ENCODE measurements around the gene SRSF12. TPM values are rescaled to one million over a fixed set of nuclear protein-coding genes. Genes with fewer than 3 reads are reported as not detected.

SRSF12 gene
- polyA plus RNA-seq (ENCODE audit: insufficient read length in 12 of 12) = 1 to 10 TPM in 10 of 12 donors, not detected in 2; 2.7 to 5.6 (median 4.0) TPM
- long read RNA-seq, donor 1 = 0 reads
- long read RNA-seq, donor 2, partial matches to known transcripts = 0 of 13 reads
- long read RNA-seq, donor 2, other reads (novel, unspliced or antisense) = 13 of 13 reads
- long read RNA-seq, donor 3 = 0 reads
- long read RNA-seq, donor 4 = 0 reads
- long read RNA-seq, donor 5 = 0 reads
- long read RNA-seq, donor 6 = 0 reads
- long read RNA-seq, donor 7 = 0 reads
- long read RNA-seq, donor 8, partial matches to known transcripts = 48 of 70 reads
- long read RNA-seq, donor 8, other reads (novel, unspliced or antisense) = 22 of 70 reads
- long read RNA-seq, donor 9 = 0 reads
- long read RNA-seq, donor 10 = 0 reads
- long read RNA-seq, donor 11, partial matches to known transcripts = 0 of 1 reads
- long read RNA-seq, donor 11, other reads (novel, unspliced or antisense) = 0 of 1 reads

DNA sequence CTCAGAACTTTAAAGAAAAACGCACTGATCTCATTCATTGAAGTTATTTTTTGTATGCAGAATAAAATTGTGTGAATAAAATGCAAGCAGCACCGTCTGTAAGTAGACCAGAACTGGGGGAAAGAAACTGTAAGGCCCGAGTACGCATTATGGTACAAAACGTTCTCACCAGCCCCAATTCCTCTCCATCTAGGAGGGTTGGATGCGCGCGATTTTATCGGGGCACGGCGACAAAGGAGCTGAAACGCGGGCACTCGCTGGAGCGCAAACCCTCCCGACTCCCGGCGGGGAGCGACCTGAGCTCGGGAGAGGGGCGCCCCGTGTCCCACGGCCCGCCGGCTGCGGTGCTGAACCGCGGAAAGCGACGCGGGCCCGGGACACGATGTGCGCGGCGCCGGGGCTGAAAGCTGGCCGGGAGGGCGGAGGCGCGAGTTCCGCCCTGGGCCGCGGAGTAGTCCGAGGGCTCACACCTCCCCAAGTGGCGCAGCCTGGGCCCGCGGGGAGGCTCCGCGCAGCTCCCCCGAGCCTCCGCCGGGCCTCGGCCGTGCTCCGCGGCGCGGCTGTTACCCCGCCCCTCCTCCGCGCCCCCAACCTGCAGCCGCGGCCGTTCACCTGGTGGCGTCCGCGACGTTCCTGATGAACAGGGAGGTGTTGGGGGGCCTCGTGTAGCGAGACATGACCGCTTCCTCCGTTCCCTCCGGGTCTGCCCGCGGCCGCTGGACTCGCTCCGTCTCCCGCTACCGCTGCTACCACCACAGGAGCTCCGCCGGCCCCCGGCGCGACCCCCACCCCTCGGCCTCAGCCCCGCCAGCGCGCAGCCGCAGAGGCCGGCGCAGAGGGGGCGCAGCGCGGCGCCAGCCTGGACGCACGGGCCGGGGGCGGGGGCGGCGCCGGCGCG, at the start of gene SRSF12:
Gene SRSF12, minus strand, starts transcription at position 861 of the 898 bp plus-strand sequence. Its CDS starts 184 bp downstream, at position 677.
- peak; percentile 30 for DNase-seq

DNA sequence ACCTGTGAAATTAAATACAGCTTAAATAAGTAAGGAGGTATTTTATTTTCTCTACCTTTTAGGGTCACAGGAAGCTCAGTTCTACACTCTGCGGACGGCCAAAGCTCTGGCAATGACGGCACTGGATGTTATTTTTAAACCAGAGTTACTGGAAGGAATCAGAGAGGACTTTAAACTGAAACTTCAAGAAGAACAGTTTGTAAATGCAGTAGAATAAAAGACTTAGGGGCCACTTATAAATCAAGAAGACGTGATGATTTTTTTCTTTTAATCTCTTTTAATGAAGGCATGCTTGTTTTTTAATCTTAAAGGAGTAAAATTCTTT, 44.1 kb upstream of the SRSF12 start:
- DNase-seq = peak; percentile 42

DNA sequence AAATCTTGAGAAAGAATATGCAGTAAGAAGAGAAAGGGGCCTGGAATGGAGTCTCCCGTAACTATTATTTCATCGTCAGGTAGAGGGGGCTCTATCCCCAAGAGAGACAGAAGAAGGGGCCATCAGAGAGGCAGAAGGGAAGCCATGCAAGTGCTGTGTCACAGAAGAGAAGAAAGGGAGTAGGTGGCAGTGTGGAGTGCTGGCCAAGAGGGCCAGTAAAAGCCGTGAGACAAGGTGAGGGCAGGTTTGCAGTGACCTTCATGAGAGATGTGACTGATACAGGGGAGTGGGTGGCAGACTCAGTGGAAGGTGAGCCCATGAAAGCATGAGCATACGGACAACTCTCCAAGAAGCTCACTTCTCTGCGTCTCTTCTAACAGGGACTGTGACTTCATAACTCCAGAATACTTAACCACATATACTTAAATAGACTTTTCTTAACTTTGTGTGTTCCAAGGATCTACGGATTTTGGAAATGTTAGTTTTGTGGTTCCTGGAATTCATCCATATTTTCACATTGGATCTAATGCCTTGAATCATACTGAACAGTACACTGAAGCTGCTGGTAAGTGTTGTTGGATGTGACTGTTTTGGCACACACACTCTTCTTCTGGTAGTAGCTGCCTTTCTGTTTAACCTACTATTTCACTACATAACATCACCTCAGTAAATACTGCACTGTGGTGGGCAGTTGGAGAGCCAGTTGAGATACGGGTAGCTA, 43.6 kb upstream of the SRSF12 start:
- peak; percentile 24 for DNase-seq

DNA sequence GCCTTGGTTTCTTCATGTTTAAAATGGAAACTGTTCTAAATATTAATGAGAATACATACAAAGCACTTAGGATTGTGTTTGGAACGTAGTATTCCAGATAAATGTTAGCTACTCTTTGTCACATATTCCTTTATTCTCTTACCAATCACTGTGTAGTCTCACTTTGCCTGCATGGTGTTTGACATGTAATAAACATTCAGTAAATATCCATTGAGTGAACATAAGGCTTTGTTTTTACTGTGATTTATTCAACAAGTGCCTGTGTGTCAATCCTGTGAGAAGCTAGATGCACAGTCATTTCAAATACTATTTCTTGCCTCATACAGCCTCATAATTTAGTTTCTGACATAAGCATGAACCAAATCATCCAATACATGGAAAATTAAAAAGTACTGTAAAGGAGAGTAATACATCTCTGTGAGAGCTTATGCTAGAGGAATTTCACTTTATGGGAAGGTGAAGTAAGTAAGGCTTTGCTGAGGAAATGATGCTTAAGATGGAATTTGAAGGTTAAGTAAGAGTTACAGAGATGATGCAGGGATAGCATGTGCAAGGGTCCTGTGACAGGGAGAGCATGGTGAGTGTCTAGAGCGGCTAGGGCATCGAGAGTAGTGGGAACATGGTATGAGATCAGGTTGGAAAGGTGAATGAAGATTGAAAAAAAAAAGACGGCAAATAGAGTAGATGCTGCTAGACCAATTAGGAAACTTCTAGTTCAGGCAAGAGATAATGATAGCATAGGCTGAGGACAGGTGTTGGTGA, 42.6 kb upstream of the SRSF12 start:
- DNase-seq = no peak

DNA sequence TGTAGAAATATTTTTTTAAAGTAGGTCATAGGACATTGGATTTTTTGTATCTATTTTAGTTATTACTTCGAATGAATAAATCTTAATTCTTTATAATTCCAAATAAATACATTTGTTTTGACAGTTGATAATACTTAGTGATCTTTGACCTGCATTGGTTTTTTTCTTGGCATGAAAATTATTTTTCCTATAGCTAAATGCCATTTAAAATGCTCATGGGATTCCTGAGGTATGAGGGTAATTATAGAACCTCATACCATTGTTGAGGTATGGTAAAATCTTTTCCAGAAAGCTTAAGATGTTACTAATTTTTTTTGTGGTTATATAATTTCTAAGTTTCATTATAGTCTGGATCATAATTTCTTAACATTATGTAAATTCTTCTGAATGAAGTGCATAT, 36.3 kb upstream of the SRSF12 start:
- DNase-seq = no peak

DNA sequence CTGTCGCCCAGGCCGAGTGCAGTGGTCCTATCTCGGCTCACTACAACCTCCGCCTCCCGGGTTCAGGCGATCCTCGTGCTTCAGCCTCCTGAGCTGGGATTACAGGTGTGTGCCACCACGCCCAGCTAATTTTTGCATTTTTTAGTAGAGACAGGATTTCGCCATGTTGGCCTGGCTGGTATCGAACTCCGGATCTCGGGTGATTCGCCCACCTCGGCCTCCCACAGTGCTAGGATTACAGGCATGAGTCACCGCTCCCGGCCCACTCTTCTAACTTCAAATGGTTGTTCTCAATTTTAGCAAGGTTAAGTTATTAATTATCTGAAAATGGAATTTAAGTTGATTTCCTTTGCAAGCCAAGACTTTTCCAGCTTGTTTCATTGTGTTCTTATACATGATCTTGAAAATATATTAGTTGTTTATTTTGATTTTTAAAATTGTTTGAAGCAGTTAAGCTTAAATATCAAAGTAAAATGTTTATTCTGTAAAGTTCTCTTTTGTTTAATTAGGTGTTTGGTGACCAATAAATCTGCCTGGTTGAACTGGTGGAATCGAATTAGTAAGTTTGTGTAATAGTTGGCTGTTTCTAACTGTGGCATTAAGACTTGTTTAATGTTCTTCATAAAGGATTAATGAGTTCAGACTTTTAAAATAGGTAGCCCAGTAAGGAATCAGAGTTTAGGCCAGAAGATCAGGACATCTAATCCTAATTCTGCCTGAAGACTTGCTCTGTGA, 30.3 kb upstream of the SRSF12 start:
- no peak for DNase-seq

DNA sequence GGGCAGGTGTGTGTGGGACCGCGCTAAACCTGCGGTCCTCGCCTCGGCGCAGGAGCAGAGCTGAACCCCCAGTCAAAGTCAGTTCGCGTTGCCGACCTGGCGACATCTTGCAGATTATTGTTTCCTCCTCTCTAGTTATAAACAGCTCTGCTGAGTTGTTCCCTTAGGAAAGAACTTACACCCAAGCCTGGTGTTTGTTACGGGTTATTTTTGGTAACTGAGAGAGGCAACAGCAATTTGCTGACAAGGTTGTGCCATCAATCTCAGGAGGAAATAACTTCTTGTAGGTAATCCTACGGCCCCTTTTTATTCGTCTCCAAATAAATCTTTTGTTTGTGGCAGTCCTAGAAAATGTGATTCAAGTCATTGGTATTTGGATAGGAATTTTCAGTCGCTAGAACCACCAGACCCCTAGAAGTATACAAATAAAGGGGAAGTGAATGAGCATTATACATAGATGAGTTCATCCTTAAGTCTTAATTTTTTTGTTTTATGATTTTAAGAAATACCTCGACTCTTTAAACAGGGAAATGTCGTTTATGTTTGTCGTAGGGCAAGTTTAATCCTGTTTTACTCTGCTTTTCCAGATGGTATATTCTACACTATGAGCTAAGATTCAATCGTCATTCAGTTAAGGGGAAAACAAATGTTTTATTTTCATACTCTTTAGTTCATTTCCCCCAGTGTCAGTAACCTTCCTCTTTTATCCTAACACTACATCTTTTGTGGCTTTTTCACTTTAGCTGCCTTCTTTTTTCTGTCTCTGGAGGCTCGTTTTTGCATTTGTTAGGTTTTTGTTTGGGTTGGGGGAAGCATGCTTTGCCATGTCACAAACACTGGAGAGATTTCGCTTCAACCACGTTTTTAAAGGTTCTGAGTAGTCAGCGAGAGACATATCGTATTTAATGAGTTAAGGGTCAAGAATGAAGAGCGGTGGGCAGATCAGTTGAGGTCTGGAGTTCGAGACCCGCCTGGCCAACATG, 29.1 kb upstream of the SRSF12 start:
- peak; percentile 39 for DNase-seq

DNA sequence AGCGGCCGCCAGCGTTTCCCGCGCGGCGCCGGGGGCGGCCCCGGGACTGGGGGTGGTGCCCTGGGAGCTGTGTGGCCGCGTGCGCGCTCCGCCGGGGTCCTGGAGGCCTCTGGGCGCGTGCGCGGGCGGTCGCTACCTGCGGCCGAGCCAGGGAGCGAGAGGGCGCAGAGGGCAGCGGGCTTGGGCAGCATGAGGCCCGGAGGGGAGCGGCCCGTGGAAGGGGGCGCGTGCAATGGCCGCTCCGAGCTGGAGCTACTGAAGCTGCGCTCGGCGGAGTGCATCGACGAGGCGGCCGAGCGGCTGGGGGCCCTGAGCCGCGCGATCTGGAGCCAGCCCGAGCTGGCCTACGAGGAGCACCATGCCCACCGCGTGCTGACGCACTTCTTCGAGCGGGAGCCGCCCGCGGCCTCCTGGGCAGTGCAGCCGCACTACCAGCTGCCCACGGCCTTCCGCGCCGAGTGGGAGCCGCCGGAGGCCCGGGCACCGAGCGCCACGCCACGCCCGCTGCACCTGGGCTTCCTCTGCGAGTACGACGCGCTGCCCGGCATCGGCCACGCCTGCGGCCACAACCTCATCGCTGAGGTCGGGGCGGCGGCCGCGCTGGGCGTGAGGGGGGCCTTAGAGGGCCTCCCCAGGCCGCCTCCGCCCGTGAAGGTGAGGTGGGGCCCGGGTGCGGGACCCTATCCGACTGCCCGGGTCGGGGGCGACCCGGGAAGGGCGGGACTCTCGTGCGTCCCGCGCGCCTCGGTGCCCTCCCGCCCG, 28.3 kb upstream of the SRSF12 start, which contains the start of gene PM20D2:
Gene PM20D2, plus strand, starts transcription at position 100 of the 762 bp plus-strand sequence. Its CDS starts 90 bp downstream, at position 190.
- DNase-seq = peak; percentile 45

DNA sequence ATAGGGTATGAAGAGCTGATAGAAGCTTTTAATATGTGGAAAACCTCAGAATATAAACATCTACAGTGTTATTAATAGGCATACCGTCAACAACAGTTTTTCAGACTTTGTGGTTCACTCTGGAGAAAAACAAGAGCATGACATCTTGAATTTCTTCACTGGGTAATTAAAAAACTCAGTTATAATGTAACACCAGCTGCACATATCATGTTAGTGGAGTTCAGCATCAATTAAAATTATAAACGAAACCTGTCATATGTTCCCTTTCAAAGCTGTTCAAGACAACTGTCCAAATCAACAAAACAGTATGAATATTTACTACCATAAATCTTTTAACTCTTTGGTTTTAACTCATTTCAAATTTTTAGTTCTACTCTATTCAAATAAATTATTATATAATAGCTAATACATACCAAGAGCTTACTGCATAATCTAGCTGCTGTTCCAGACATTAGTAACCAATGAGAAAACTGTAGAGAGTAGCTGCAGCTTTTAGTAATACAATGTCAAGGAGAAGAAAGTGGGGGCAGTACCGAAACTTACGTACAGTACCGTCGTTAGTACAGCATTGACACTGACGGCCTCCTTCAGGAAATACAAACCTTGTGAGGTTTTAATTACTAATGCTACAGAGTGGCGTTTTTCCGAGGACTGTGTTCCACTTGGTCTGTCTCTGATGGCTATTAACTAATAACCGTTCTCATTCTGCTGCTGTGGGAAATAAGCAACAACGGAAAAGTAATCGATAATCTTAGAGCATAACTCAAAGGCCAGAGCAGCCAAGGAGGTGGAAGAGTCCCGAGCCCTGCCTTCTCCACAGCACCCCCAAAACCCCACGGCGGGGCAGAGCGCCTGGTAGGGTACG, 27.5 kb upstream of the SRSF12 start:
- DNase-seq = peak; percentile 56

DNA sequence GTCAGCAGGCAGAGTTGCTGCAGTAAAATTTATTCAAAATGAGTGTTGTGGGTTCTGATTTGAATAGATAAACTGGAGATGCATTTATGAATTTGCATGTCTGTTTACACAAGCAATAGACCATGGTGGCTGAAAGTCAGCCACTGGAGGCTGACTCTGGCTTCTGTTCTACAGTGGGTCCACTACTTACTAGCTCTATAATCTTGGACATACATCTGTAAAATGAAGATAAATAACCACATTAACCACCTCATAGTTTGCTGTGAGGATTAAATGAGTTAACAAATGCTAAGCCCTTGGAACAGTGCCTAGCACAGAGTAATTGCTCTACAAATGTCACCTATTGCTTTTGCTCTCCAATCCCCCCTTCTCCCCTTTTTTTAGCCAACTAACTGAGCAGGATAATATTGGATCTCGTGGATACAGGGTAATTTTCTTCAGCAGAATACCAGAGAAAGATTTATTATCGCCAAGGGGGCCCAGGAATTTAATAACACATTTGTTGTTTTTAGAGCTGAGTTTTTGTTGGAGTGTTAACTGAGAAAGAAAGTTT, 26.6 kb upstream of the SRSF12 start:
- DNase-seq = no peak

DNA sequence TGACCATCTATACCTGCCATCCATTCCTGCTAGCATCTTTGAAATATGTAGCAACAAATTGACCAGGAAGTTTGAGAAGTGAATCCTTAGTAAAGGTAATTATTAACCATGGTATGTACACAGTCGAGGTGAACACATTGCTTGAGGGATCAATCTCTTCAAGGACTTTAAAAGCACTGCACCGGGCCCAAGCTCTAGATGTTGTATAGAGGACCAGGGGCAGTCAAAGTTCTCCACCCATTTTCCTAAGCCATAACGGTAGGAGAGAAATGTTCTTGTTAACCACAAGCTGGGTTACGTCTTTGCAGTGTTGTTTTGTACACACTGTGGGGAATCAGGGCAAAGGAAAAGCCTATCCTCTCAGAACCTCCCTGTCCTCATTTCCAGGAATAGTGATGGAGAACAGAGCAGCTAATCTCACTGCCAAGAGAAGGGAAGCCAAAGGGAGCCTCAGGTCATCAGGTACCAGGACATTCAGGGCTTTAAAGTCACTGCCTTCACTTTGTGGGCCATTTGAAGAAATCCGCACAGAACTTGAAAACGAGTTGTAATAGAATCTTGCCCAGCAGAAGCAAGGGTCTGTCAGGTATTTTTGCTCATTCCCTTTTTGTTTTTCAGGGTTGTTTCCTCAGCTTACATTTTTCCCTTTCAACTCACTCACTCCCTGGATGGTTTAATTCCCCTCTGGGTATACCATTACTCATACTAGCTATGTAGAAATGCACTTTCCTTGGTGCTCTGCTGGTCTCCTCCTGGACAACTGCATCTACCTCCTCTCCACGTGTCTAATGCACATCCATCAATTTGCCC, 22.7 kb upstream of the SRSF12 start:
- no peak for DNase-seq

DNA sequence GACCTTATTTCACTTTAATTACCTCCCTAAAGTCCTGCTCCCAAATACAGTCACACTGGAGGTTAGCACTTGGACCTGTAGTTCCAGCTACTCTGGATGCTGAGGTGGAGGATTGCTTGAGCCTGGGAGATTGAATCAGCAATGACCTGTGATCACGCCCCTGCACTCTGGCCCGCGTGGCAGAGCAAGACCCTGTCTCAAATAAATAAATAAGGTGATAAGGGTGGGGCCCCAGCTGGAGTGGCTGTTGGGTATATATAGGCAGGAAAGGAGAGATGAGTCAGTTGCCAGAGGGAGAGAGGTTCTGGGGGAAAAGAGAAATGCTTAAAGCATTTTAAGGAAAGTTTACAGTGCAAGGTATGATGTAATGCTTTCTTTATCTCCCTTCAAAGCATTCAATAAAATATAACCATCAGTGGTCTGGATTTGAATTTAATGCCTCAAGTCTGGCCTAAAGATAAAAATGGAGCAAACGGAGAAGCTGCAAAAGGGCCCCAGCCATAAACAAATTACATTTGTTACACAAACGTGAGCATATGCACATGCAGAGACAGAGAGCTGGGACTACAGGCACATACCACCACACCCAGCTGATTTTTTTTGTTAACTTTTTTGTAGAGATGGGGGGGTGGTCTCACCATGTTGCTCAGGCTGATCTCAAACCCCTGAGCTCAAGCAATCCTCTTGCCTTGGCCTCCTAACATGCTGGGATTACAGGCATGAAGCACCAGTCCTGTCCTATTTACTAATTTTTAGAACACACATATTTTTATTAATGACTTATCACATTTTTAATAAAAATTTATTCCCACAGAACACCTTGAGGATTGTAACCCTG, 21.9 kb upstream of the SRSF12 start:
- DNase-seq = no peak

DNA sequence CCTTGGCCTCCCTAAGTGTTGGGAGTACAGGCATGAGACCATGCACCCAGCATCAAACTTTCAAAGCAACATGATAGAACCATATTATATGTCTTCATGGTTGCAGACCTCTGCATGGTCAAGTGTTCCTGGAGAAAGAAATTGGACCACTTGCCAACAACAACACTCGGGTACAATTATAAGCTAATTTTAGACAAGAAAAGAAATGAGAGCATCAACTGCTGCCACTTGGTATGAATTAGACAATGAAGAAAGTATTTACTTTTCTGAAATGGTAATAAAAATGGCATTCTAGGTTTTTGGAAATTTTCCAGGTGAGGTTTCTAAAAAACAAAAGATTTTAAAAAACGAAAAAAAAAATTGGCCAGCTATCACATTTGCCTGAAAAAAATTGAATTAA, 20.3 kb upstream of the SRSF12 start:
- DNase-seq = no peak

DNA sequence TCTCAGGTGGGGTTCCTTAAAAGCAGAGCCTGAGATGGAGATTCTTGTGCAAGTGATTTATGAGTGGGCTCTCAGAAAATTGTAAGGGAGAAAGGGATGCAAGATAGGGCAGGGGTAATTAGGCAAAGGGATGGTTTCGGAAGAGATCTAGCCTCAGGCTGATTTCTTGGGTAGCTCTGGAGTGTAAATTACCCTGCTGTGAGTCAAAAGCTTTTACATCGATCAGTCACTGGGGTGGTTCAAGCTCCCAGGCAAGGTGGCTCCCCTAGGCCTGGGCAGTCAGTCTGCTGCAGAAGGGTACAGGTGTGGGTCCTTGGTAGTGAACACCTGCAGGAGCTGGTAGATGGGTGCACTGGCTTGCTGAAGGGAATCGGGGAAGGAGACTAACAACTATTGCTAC, 16.9 kb upstream of the SRSF12 start:
- no peak for DNase-seq

DNA sequence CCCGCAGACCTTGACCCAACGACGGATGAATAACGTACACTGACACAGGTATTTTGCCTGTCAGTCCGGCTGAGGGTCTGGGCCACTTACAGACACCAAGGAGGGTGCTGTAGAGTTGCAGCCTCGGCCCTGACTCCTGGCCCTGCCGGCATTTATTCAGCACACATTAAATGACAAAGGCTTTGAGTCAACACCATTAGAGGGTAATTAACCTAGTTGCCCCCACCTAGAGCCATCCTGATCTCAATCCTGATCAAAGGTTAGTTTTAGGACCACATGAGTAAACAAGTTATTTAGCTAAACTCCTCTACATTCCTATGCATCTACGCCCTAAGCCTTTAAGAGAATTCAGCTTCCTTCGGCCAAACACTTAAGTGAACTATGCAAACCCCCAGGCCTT, 16.1 kb upstream of the SRSF12 start:
- DNase-seq = no peak

Data from muscle of arm (tissue), 14 donors.